Measurements from ENCODE around the gene SLC19A1.

SLC19A1 gene

GRCh38 chr21:45454926-45455673, 87.1 kb downstream of the SLC19A1 start:
- DNase-seq (ENCODE audit: low read depth in 2 of 2) = no peak

GRCh38 chr21:45454060-45454925, 87.9 kb downstream of the SLC19A1 start:
- DNase-seq (ENCODE audit: low read depth in 2 of 2) = no peak

GRCh38 chr21:45453308-45453950, 88.8 kb downstream of the SLC19A1 start:
- DNase-seq (ENCODE audit: low read depth in 2 of 2) = no peak

- DNase-seq (ENCODE audit: low read depth in 2 of 2) = no peak
Measured at GRCh38 chr21:45452696-45453307, 89.4 kb downstream of the SLC19A1 start.

- DNase-seq (ENCODE audit: low read depth in 2 of 2) = no peak
Measured at GRCh38 chr21:45451771-45452182, 90.5 kb downstream of the SLC19A1 start.

GRCh38 chr21:45451091-45451740, 91.0 kb downstream of the SLC19A1 start:
- DNase-seq (ENCODE audit: low read depth in 2 of 2) = no peak

DNA sequence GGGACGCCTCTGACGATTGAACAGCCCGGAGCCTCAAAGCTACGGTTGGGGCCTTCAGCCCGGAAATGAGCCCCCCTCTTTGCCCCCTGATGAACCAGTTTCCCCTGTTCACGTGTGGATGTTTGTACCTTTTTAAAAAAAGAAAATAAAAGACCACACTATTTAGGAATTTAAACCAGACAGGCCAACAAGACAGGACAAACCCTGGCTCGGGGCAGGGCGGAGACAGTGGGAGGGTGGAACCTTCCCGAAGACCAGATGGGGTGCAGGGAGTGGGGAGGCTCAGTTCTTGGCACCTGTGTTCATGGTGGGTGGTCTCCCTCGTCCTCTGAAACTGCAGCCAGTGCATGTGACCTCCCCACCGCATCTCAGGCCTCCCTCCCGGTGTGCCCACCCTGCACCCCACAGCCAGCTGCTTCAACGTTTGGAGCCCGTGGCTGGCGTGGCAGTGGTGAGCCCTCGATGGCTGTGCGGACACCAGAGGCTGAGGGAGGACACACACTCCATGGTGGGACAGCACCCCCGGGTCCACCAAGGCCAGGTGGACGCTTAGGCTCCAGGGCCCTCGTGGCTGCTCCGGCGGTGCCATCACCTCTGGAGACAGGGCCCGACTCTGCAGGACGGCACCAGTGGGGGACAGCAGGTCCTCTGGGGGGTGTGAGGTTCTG, 91.7 kb downstream of the SLC19A1 start:
- DNase-seq (ENCODE audit: low read depth in 2 of 2) = no peak

GRCh38 chr21:45449658-45450422, 92.4 kb downstream of the SLC19A1 start:
- DNase-seq (ENCODE audit: low read depth in 2 of 2) = no peak

- DNase-seq (ENCODE audit: low read depth in 2 of 2) = no peak
Measured at GRCh38 chr21:45448810-45449657, 93.2 kb downstream of the SLC19A1 start.

DNA sequence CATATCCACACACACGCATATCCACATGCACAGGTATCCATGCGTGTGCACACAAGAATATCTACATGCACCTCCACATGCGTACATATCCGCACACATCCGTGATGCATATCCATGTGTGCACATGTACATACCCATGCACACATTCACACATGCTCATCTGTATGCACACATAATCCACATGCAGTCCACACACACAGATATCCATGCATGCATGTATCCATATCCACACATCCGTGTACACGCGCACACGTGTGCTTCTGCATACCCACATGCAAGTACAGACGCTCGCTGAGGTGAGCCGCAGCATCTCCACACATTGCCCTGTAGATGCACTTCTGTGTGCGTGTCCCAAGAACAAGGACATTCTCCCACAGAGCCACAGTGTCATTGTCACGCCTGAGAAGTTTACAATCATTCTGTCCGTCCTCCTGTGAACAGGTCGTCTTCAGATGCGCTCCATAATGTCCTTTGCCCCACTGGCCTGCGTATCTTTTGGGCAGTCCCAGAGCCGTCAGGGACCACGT, 93.9 kb downstream of the SLC19A1 start:
- DNase-seq (ENCODE audit: low read depth in 2 of 2) = no peak
